GM18858 (cell line): Measurements from ENCODE around the gene ZNF521.
"Not testable (repeated sequence)": the region's sequence is repeated elsewhere in the genome, so short reads cannot be mapped to it uniquely, and the experiment has no call there.

Source experiments
- ATAC-seq: cut with Tn5 transposase; IDR thresholded peaks from one replicate; pipeline ENCODE4 v1.9.1; 2021; ENCODE audit not compliant: unreplicated experiment

The ZNF521 gene

GRCh38 chr18:25291150-25291549, 60.8 kb downstream of the ZNF521 start:
- ATAC-seq = no peak

GRCh38 chr18:25289001-25289631, 62.9 kb downstream of the ZNF521 start:
- no peak for ATAC-seq

- ATAC-seq = no peak
These were observed 63.5 kb downstream of the ZNF521 start for GRCh38 chr18:25288340-25288938.

- ATAC-seq = no peak
These were observed 64.9 kb downstream of the ZNF521 start for GRCh38 chr18:25287106-25287505.

- ATAC-seq = no peak
These were observed 67.0 kb downstream of the ZNF521 start for GRCh38 chr18:25284861-25285550.

GRCh38 chr18:25284281-25284680, 67.7 kb downstream of the ZNF521 start:
- no peak for ATAC-seq

GRCh38 chr18:25283781-25284180, 68.2 kb downstream of the ZNF521 start:
- no peak for ATAC-seq

- ATAC-seq = no peak
These were observed 68.9 kb downstream of the ZNF521 start for GRCh38 chr18:25282896-25283703.

GRCh38 chr18:25282282-25282681, 69.7 kb downstream of the ZNF521 start:
- no peak for ATAC-seq

- no peak for ATAC-seq
These were observed 70.4 kb downstream of the ZNF521 start for GRCh38 chr18:25281556-25281955.

GRCh38 chr18:25279961-25280360, 72.0 kb downstream of the ZNF521 start:
- no peak for ATAC-seq

GRCh38 chr18:25279556-25279955, 72.4 kb downstream of the ZNF521 start:
- no peak for ATAC-seq

GRCh38 chr18:25279133-25279532, 72.8 kb downstream of the ZNF521 start:
- ATAC-seq = no peak

GRCh38 chr18:25278394-25278793, 73.6 kb downstream of the ZNF521 start:
- no peak for ATAC-seq

- no peak for ATAC-seq
These were observed 76.5 kb downstream of the ZNF521 start for GRCh38 chr18:25275412-25276001.

- no peak for ATAC-seq
These were observed 77.0 kb downstream of the ZNF521 start for GRCh38 chr18:25274926-25275325.

GRCh38 chr18:25266931-25267527, 84.9 kb downstream of the ZNF521 start:
- ATAC-seq = not testable (repeated sequence)

GRCh38 chr18:25262920-25263319, 89.0 kb downstream of the ZNF521 start:
- no peak for ATAC-seq

- ATAC-seq = no peak
These were observed 90.2 kb downstream of the ZNF521 start for GRCh38 chr18:25261768-25262167.

GRCh38 chr18:25256439-25256838, 95.5 kb downstream of the ZNF521 start:
- ATAC-seq = no peak

GRCh38 chr18:25253779-25254178, 98.2 kb downstream of the ZNF521 start:
- ATAC-seq = no peak
